GM12878 (cell line): Measurements from ENCODE around the gene S100A9. TPM values are rescaled to one million over a fixed set of nuclear protein-coding genes. Genes with fewer than 3 reads are reported as not detected.

ENCODE experiments used
- ATAC-seq: fragments of 200-7000 bp; cut with Tn5 transposase; 3 replicates; pipeline ENCODE4 v1.9.1; 2020; ENCODE audit warnings: mild to moderate bottlenecking, moderate library complexity
- BruUV-seq: library from RNA; stranded (reverse); fragments of 400-500 nt; replicated peaks from 2 replicates; lab custom pipeline; 2021; lab: Mats Ljungman, UMichigan
- CTCF ChIA-PET: fragments of 300-600 bp; sonication (Branson Sonifier 250); formaldehyde crosslinking; extraction: SDS; loops from one replicate; lab custom pipeline; 2021; ENCODE audit warnings: inconsistent platforms; lab: Yijun Ruan, JAX
- POLR2A ChIA-PET: fragments of 350-600 bp; formaldehyde crosslinking; extraction: SDS; loops from one replicate; lab custom pipeline; 2021; ENCODE audit warnings: inconsistent platforms; lab: Charles Lee
- RAD21 ChIA-PET: fragments of 300-600 bp; sonication (Branson Sonifier 250); formaldehyde crosslinking; loops from one replicate; lab custom pipeline; 2023; ENCODE audit warnings: antibody characterized with exemption; ENCODE audit not compliant: unreplicated experiment; lab: Charles Lee
- SMC1A ChIA-PET: fragments of 300-600 bp; sonication (Branson Sonifier 250); formaldehyde crosslinking; loops from one replicate; lab custom pipeline; 2023; ENCODE audit not compliant: unreplicated experiment, uncharacterized antibody; lab: Charles Lee
- DNase-seq: peaks from one replicate; pipeline ENCODE4 v3.0.0-alpha.2; 2011; ENCODE audit warnings: low read depth, low spot score
- FAIRE-seq: peaks from 3 replicates; lab custom pipeline; 2011; peaks lifted over from hg19 to GRCh38; lab: Jason Lieb, UNC
- H2AFZ ChIP-seq: 2 replicates; pipeline ENCODE4 v1.6.0; 2011; ENCODE audit warnings: low read depth, low read length, control low read depth; ENCODE audit not compliant: control insufficient read depth
- H3K27ac ChIP-seq: 2 replicates; pipeline ENCODE4 v1.5.1; 2011; ENCODE audit warnings: control low read depth; ENCODE audit not compliant: control insufficient read depth, insufficient read depth
- H3K27me3 ChIP-seq, 2 experiments: replicated peaks in 1 of 2; 2 replicates each; pipeline versions ENCODE4 v1.6.0 to v1.6.1; 2011; ENCODE audit warnings: low read length in 1 of 2; ENCODE audit not compliant: control insufficient read depth in 2 of 2, insufficient read depth in 2 of 2
- H3K36me3 ChIP-seq, 2 experiments: 2 replicates each; pipeline ENCODE4 v1.5.1; 2011; ENCODE audit warnings: low read length in 1 of 2; ENCODE audit not compliant: control insufficient read depth in 2 of 2, insufficient read depth in 2 of 2
- H3K4me1 ChIP-seq: 2 replicates; pipeline ENCODE4 v1.6.1; 2011; ENCODE audit warnings: mild to moderate bottlenecking, low read length, moderate library complexity, mixed read lengths; ENCODE audit not compliant: control insufficient read depth, insufficient read depth
- H3K4me2 ChIP-seq: 2 replicates; pipeline ENCODE4 v1.6.0; 2011; ENCODE audit warnings: control low read depth; ENCODE audit not compliant: control insufficient read depth, insufficient read depth
- H3K4me3 ChIP-seq: fragments of 200-600 bp; sonication (generic); 2 replicates; pipeline ENCODE4 v1.5.1; 2016
- H3K79me2 ChIP-seq: 2 replicates; pipeline ENCODE4 v1.6.0; 2011; ENCODE audit warnings: low read length; ENCODE audit not compliant: control insufficient read depth, insufficient read depth
- H3K9ac ChIP-seq: 2 replicates; pipeline ENCODE4 v1.8.0; 2011; ENCODE audit warnings: low read length, control low read depth, mixed read lengths; ENCODE audit not compliant: control insufficient read depth, insufficient read depth
- H3K9me3 ChIP-seq: replicated peaks from 3 replicates; pipeline ENCODE4 v1.5.1; 2011; ENCODE audit warnings: mild to moderate bottlenecking, low read length; ENCODE audit not compliant: control insufficient read depth, insufficient read depth
- H4K20me1 ChIP-seq: 2 replicates; pipeline ENCODE4 v1.6.0; 2011; ENCODE audit not compliant: control insufficient read depth, insufficient read depth
- BCLAF1 ChIP-seq: fragments of 450-650 bp; IDR thresholded peaks from 2 replicates; pipeline ENCODE4 v1.6.1; 2017; ENCODE audit warnings: antibody characterized with exemption, mild to moderate bottlenecking, moderate library complexity
- CHD1 ChIP-seq: IDR thresholded peaks from 2 replicates; pipeline ENCODE4 v1.6.1; 2012; ENCODE audit warnings: low read depth, low read length, improper control_type of control experiment
- E2F4 ChIP-seq: IDR thresholded peaks from 2 replicates; pipeline ENCODE4 v1.6.1; 2012; ENCODE audit warnings: low read depth, low read length, improper control_type of control experiment
- FOS ChIP-seq: IDR thresholded peaks from 3 replicates; pipeline ENCODE4 v1.6.1; 2011; ENCODE audit warnings: borderline replicate concordance; ENCODE audit not compliant: insufficient read length; ENCODE audit errors: extremely low read depth
- KDM1A ChIP-seq: fragments of 200-600 bp; sonication (generic); IDR thresholded peaks from 2 replicates; pipeline ENCODE4 v1.6.1; 2016; ENCODE audit warnings: borderline replicate concordance
- LARP7 ChIP-seq: fragments of 450-650 bp; IDR thresholded peaks from 2 replicates; pipeline ENCODE4 v1.6.1; 2017; ENCODE audit warnings: mild to moderate bottlenecking
- MLLT1 ChIP-seq: fragments of 450-650 bp; IDR thresholded peaks from 2 replicates; pipeline ENCODE4 v1.6.1; 2016; ENCODE audit warnings: mild to moderate bottlenecking
- NFYA ChIP-seq: IDR thresholded peaks from 2 replicates; pipeline ENCODE4 v1.6.1; 2011; ENCODE audit warnings: low read depth, mild to moderate bottlenecking, low read length, improper control_type of control experiment, borderline replicate concordance
- USF2 ChIP-seq: IDR thresholded peaks from 2 replicates; pipeline ENCODE4 v1.6.1; 2011; ENCODE audit warnings: low read depth, low read length, improper control_type of control experiment, borderline replicate concordance
- ZNF207 ChIP-seq: fragments of 450-650 bp; IDR thresholded peaks from 2 replicates; pipeline ENCODE4 v1.6.1; 2014; ENCODE audit warnings: antibody characterized with exemption, mild to moderate bottlenecking, borderline replicate concordance
- ZNF622 ChIP-seq: fragments of 450-650 bp; IDR thresholded peaks from 2 replicates; pipeline ENCODE4 v1.6.1; 2017; ENCODE audit warnings: mild to moderate bottlenecking, inconsistent platforms
- WGBS: methylation state at CpG from one replicate; pipeline ENCODE4 v1.1.6; 2016; ENCODE audit warnings: low lambda C conversion rate; ENCODE audit not compliant: insufficient replicate concordance, insufficient coverage; ENCODE audit errors: missing lambda C conversion rate; 5-methylcytosine and 5-hydroxymethylcytosine counted together
- in situ Hi-C: fragments of 300-500 bp; cut with MboI; formaldehyde crosslinking; loops from 9 replicates; pipeline ENCODE4 v1.14.3; 2018; ENCODE audit warnings: mixed read lengths
- intact Hi-C: fragments of 100-400 bp; cut with micrococcal nuclease; formaldehyde crosslinking; loops from one replicate; pipeline ENCODE4 v1.14.2; 2022; ENCODE audit not compliant: unreplicated experiment
- polyA plus RNA-seq, 11 experiments: library from polyadenylated mRNA; depleted of rRNA in 4 of 11; unstranded in 6 of 11; stranded (reverse) in 5 of 11; fragments of >200 nt; fragmentation: Nextera tagmentation in 4 of 11; fragmentation: Illumina TruSeq in 1 of 11; extraction: Ambion mirVana in 4 of 11; extraction: Trizol in 1 of 11; gene quantifications; 1 replicate in 1 of 11; 2 replicates in 10 of 11; pipeline versions ENCODE4 v1.2.1 to v1.2.3, GENCODE V29; 2011 to 2016; ENCODE audit warnings: inconsistent platforms in 2 of 11, missing spikeins in 2 of 11, low read depth in 1 of 11
- total RNA-seq, 4 experiments: library from RNA; depleted of rRNA in 3 of 4; stranded (reverse); fragments of >200 nt in 3 of 4; fragmentation: Illumina TruSeq in 1 of 4; extraction: Trizol in 1 of 4; gene quantifications; 2 replicates each; pipeline versions ENCODE4 v1.2.1 to v1.2.3, GENCODE V29; 2013 to 2021

The S100A9 gene
- total and polyA plus RNA-seq, 10 of the 15 experiments (the other 5 are each of a cell fraction or from before 2014, with no cell fraction given) = 0.22 to 1.7 (median 0.49) TPM; not detected in 3

- H3K4me1 ChIP-seq = peaks cover 20% of the 10 kb centered on the region
- intact Hi-C loops = no loop called here
- DNase-seq (no peak), ATAC-seq (no peak), FAIRE-seq (no peak)
- H3K79me2 ChIP-seq = no peaks in the 10 kb centered on the region
- in situ Hi-C loops = loop anchor here (5.0 kb wide), 1 partner anchor 147 kb away; no protein-coding TSS in a partner anchor
- WGBS = 22% methylated on average over 1 of the region's 1 CpG
- H3K9ac ChIP-seq = no peak overlapping the region
- no peak overlapping the region for H3K4me2 ChIP-seq
- BruUV-seq = no TSS peak
- SMC1A ChIA-PET = interaction anchor here (0.8 to 6.2 kb wide), 3 partner anchors 13 to 144 kb away, joined by 3 to 106 read pairs (median 14); partner anchors contain the start of gene PGLYRP3
- no peak for TF ChIP-seq USF2
- TF ChIP-seq ZNF622 = no peak
- TF ChIP-seq LARP7 = no peak
- no peak for TF ChIP-seq BCLAF1
- TF ChIP-seq FOS = no peak
- no peak for TF ChIP-seq MLLT1
- no peak for TF ChIP-seq CHD1
- TF ChIP-seq ZNF207 = no peak
- TF ChIP-seq E2F4 = no peak
- no peak for TF ChIP-seq KDM1A
- TF ChIP-seq NFYA = no peak
- H4K20me1 ChIP-seq = no peaks in the 10 kb centered on the region
- no peaks in the 10 kb centered on the region for H3K36me3 ChIP-seq
- H3K4me3 ChIP-seq = no peak overlapping the region
- RAD21 ChIA-PET = interaction anchor here (1.1 to 8.4 kb wide), 2 partner anchors 8 to 144 kb away, joined by 3 to 94 read pairs; no protein-coding TSS in a partner anchor
- H3K27ac ChIP-seq = no peak overlapping the region
- no peak overlapping the region for H2AFZ ChIP-seq
- CTCF ChIA-PET = interaction anchor here (2.7 to 8.6 kb wide), 6 partner anchors 6 to 145 kb away, joined by 11 to 326 read pairs (median 42); partner anchors contain the start of gene PGLYRP3
- POLR2A ChIA-PET = no interaction called here
- H3K27me3 ChIP-seq = no peaks in the 10 kb centered on the region
- no peaks in the 10 kb centered on the region for H3K9me3 ChIP-seq
Observed at GRCh38 chr1:153350321-153350957, 7.2 kb upstream of the S100A9 start.
